GM12891 (cell line): ENCODE data around the gene DDX41.

Experiments
- PAX5 ChIP-seq: IDR thresholded peaks from 2 replicates; pipeline ENCODE4 v1.6.1; 2011; ENCODE audit warnings: low read length, moderate library complexity, mild to moderate bottlenecking; ENCODE audit not compliant: insufficient read depth, severe bottlenecking
- POLR2A ChIP-seq: IDR thresholded peaks from 2 replicates; pipeline ENCODE4 v1.6.1; 2011; ENCODE audit warnings: low read depth, low read length, control low read depth
- POLR2AphosphoS5 ChIP-seq: IDR thresholded peaks from 2 replicates; pipeline ENCODE4 v1.6.1; 2011; ENCODE audit warnings: low read depth, low read length, control low read depth
- POU2F2 ChIP-seq: IDR thresholded peaks from 2 replicates; pipeline ENCODE4 v1.6.1; 2011; ENCODE audit warnings: low read depth, mild to moderate bottlenecking, control low read depth, low read length, moderate library complexity
- SPI1 ChIP-seq: IDR thresholded peaks from 2 replicates; pipeline ENCODE4 v1.6.1; 2011; ENCODE audit warnings: low read depth, low read length, control low read depth
- TAF1 ChIP-seq: IDR thresholded peaks from 2 replicates; pipeline ENCODE4 v1.6.1; 2011; ENCODE audit warnings: low read depth, low read length, control low read depth

DNA sequence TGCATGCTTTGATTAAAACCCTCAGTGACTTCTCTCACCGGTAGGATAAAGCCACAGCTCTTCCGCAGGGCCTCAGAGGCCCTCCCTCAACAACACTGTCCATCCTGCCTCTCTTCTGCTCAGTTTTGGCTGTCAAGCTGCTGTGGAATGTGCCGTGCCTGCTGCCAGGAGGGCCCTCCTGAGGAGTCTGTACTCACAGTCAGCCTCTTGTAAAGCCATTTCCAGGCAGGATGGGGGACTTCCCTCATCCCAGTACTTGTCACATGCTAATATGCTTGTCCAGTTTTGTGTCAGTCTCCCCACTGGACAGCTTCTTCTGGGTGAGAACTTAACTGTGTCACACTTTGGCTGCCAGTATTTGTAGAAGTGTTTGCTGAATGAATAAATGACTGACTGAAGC lies 13.9 kb upstream of the DDX41 start:
- TF ChIP-seq POLR2A (no peak), POLR2AphosphoS5 (no peak), SPI1 (no peak), TAF1 (no peak), POU2F2 (no peak), PAX5 (no peak)
